HEK293 (cell line): ENCODE measurements around the gene CRYZL1.

Source experiments
- CTCF ChIA-PET: fragments of 350-600 bp; formaldehyde crosslinking; extraction: SDS; loops from one replicate; lab custom pipeline; 2021; ENCODE audit warnings: antibody characterized with exemption; lab: Yijun Ruan, JAX
- POLR2A ChIA-PET: fragments of 300-600 bp; formaldehyde crosslinking; extraction: SDS; loops from one replicate; lab custom pipeline; 2020; ENCODE audit warnings: antibody characterized with exemption, inconsistent platforms; lab: Yijun Ruan, JAX
- H3K27ac ChIP-seq: fragments of 200-500 bp; sonication (Bioruptor generic); 2 replicates; pipeline ENCODE4 v1.5.1; 2014; ENCODE audit warnings: low read depth, low read length, control low read depth, inconsistent platforms; ENCODE audit errors: extremely low read depth
- H3K36me3 ChIP-seq, 2 experiments: fragments of 200-500 bp in 1 of 2; sonication (Bioruptor generic) in 1 of 2; 1 replicate in 1 of 2; 2 replicates in 1 of 2; pipeline ENCODE4 v1.5.1; 2014 to 2017; ENCODE audit warnings: inconsistent platforms in 2 of 2, low read length in 2 of 2; ENCODE audit not compliant: control insufficient read depth in 2 of 2, insufficient read depth in 1 of 2
- H3K4me1 ChIP-seq: fragments of 200-500 bp; sonication (Bioruptor generic); 2 replicates; pipeline ENCODE4 v1.5.1; 2014; ENCODE audit warnings: mild to moderate bottlenecking, low read length, inconsistent platforms; ENCODE audit not compliant: control insufficient read depth, insufficient read depth
- H3K4me3 ChIP-seq: 2 replicates; pipeline ENCODE4 v1.5.1; 2011; ENCODE audit warnings: low read depth, mild to moderate bottlenecking, control low read depth, low read length, moderate library complexity
- H3K9me3 ChIP-seq: fragments of 200-500 bp; sonication (Bioruptor generic); 2 replicates; pipeline ENCODE4 v1.5.1; 2014; ENCODE audit warnings: low read depth, low read length, inconsistent platforms; ENCODE audit not compliant: control insufficient read depth, insufficient read depth
- MEIS1 ChIP-seq: sonication (generic); formaldehyde crosslinking; IDR thresholded peaks from 2 replicates; pipeline ENCODE4 v1.8.1; 2022; ENCODE audit warnings: missing genetic modification reagents, mild to moderate bottlenecking, borderline replicate concordance
- PRDM1 ChIP-seq: fragments of 450-650 bp; formaldehyde crosslinking; IDR thresholded peaks from 2 replicates; pipeline ENCODE4; 2016; ENCODE audit warnings: missing biosample characterization, missing genetic modification characterization
- SCRT2 ChIP-seq: fragments of 450-650 bp; formaldehyde crosslinking; IDR thresholded peaks from 2 replicates; pipeline ENCODE4 v1.5.1; 2016; ENCODE audit warnings: missing biosample characterization, missing genetic modification characterization
- SP2 ChIP-seq: fragments of 450-650 bp; formaldehyde crosslinking; IDR thresholded peaks from 2 replicates; pipeline ENCODE4 v1.5.1; 2016; ENCODE audit warnings: missing biosample characterization, missing genetic modification characterization
- ZBTB1 ChIP-seq: fragments of 450-650 bp; formaldehyde crosslinking; IDR thresholded peaks from 2 replicates; pipeline ENCODE4 v1.5.1; 2016; ENCODE audit warnings: missing biosample characterization, missing genetic modification characterization
- ZBTB7A ChIP-seq: fragments of 450-650 bp; formaldehyde crosslinking; IDR thresholded peaks from 2 replicates; pipeline ENCODE4 v1.5.1; 2016; ENCODE audit warnings: low read depth, missing biosample characterization, missing genetic modification characterization
- ZNF211 ChIP-seq: fragments of 450-650 bp; formaldehyde crosslinking; IDR thresholded peaks from 2 replicates; pipeline ENCODE4 v1.5.1; 2016; ENCODE audit warnings: low read depth, missing biosample characterization, missing genetic modification characterization
- ZNF223 ChIP-seq: fragments of 450-650 bp; formaldehyde crosslinking; IDR thresholded peaks from 2 replicates; pipeline ENCODE4 v1.5.1; 2016; ENCODE audit warnings: missing biosample characterization, missing genetic modification characterization
- ZNF23 ChIP-seq: fragments of 450-650 bp; formaldehyde crosslinking; IDR thresholded peaks from 2 replicates; pipeline ENCODE4 v1.5.1; 2016; ENCODE audit warnings: missing biosample characterization, missing genetic modification characterization, borderline replicate concordance
- ZNF292 ChIP-seq: fragments of 450-650 bp; formaldehyde crosslinking; IDR thresholded peaks from 2 replicates; pipeline ENCODE4 v1.5.1; 2016; ENCODE audit warnings: low read depth, missing biosample characterization, missing genetic modification characterization, borderline replicate concordance
- ZNF341 ChIP-seq: fragments of 450-650 bp; formaldehyde crosslinking; IDR thresholded peaks from 2 replicates; pipeline ENCODE4; 2016; ENCODE audit warnings: low read depth, missing biosample characterization, missing genetic modification characterization
- ZNF354C ChIP-seq: fragments of 450-650 bp; formaldehyde crosslinking; IDR thresholded peaks from 2 replicates; pipeline ENCODE4 v1.5.1; 2016; ENCODE audit warnings: missing biosample characterization, missing genetic modification characterization, low read depth, borderline replicate concordance
- ZNF416 ChIP-seq: fragments of 450-650 bp; formaldehyde crosslinking; IDR thresholded peaks from 2 replicates; pipeline ENCODE4 v1.5.1; 2016; ENCODE audit warnings: missing biosample characterization, missing genetic modification characterization
- ZNF48 ChIP-seq: fragments of 450-650 bp; formaldehyde crosslinking; IDR thresholded peaks from 2 replicates; pipeline ENCODE4 v1.5.1; 2016; ENCODE audit warnings: missing biosample characterization, missing genetic modification characterization
- ZNF610 ChIP-seq: fragments of 450-650 bp; formaldehyde crosslinking; IDR thresholded peaks from 2 replicates; pipeline ENCODE4 v1.5.1; 2016; ENCODE audit warnings: missing biosample characterization, missing genetic modification characterization, borderline replicate concordance
- ZNF623 ChIP-seq: fragments of 450-650 bp; formaldehyde crosslinking; IDR thresholded peaks from 2 replicates; pipeline ENCODE4 v1.5.1; 2016; ENCODE audit warnings: missing biosample characterization, missing genetic modification characterization
- ZNF707 ChIP-seq: fragments of 450-650 bp; formaldehyde crosslinking; IDR thresholded peaks from 2 replicates; pipeline ENCODE4 v1.5.1; 2016; ENCODE audit warnings: missing biosample characterization, missing genetic modification characterization
- ZNF785 ChIP-seq: fragments of 450-650 bp; formaldehyde crosslinking; IDR thresholded peaks from 2 replicates; pipeline ENCODE4 v1.5.1; 2016; ENCODE audit warnings: missing biosample characterization, missing genetic modification characterization
- ZSCAN16 ChIP-seq: fragments of 450-650 bp; formaldehyde crosslinking; IDR thresholded peaks from 2 replicates; pipeline ENCODE4 v1.5.1; 2016; ENCODE audit warnings: missing biosample characterization, missing genetic modification characterization
- ZXDB ChIP-seq: fragments of 450-650 bp; formaldehyde crosslinking; IDR thresholded peaks from 2 replicates; pipeline ENCODE4 v1.5.1; 2016; ENCODE audit warnings: missing biosample characterization, missing genetic modification characterization
- TF ChIP-seq, protein P1 (sequence below): fragments of 450-650 bp; formaldehyde crosslinking; IDR thresholded peaks from 2 replicates; pipeline ENCODE4 v1.5.1; 2016; ENCODE audit warnings: missing biosample characterization, missing genetic modification characterization
- TF ChIP-seq, protein P2 (sequence below): fragments of 450-650 bp; formaldehyde crosslinking; IDR thresholded peaks from 2 replicates; pipeline ENCODE4 v1.5.1; 2016; ENCODE audit warnings: missing biosample characterization, missing genetic modification characterization, borderline replicate concordance
- TF ChIP-seq, protein P3 (sequence below): fragments of 450-650 bp; formaldehyde crosslinking; IDR thresholded peaks from 2 replicates; pipeline ENCODE4 v1.5.1; 2016; ENCODE audit warnings: missing biosample characterization, missing genetic modification characterization
- TF ChIP-seq, protein P4 (sequence below): fragments of 450-650 bp; formaldehyde crosslinking; IDR thresholded peaks from 2 replicates; pipeline ENCODE4 v1.5.1; 2017; ENCODE audit warnings: missing biosample characterization, mild to moderate bottlenecking, missing genetic modification characterization, moderate library complexity

CRYZL1 gene

DNA sequence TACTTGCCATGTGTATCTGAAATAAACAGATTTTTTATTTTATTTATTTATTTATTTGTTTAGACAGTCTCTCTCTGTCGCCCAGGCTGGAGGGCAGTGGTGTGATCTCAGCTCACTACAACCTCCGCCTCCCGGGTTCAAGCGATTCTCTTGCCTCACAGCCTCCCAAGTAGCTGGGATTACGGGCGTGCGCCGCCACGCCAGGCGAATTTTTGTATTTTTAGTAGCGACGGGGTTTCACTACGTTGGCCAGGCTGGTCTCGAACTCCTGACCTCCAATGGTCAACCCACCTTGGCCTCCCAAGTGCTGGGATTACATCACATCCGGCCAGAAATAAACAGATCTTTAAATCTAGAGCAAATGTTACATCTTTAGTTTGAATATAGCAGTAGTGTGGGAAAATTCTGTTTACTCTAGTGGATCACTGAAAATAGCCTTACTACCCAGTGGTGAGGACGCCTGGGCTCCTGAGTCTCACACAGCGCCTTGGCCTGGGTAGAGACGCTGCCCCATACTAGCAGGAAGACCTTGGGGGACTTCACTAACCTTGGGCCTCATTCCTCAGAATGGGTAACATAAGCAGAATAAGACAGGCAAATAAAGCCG lies 100.3 kb downstream of the CRYZL1 start (continued):
- TF ChIP-seq, protein P1, sequence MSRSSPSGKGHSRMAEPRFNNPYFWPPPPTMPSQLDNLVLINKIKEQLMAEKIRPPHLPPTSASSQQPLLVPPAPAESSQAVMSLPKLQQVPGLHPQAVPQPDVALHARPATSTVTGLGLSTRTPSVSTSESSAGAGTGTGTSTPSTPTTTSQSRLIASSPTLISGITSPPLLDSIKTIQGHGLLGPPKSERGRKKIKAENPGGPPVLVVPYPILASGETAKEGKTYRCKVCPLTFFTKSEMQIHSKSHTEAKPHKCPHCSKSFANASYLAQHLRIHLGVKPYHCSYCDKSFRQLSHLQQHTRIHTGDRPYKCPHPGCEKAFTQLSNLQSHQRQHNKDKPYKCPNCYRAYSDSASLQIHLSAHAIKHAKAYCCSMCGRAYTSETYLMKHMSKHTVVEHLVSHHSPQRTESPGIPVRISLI (tag by site-specific recombination) = no peak
- TF ChIP-seq ZNF341 (no peak), ZNF223 (tag by site-specific recombination) (no peak), ZNF292 (tag by site-specific recombination) (no peak), ZNF211 (tag by site-specific recombination) (no peak), ZNF610 (tag by site-specific recombination) (no peak), SP2 (no peak), ZNF623 (tag by site-specific recombination) (0 out of 2 replicates have a peak, but pooled peaks have one; percentile 10), ZNF785 (no peak)
- TF ChIP-seq, protein P2, sequence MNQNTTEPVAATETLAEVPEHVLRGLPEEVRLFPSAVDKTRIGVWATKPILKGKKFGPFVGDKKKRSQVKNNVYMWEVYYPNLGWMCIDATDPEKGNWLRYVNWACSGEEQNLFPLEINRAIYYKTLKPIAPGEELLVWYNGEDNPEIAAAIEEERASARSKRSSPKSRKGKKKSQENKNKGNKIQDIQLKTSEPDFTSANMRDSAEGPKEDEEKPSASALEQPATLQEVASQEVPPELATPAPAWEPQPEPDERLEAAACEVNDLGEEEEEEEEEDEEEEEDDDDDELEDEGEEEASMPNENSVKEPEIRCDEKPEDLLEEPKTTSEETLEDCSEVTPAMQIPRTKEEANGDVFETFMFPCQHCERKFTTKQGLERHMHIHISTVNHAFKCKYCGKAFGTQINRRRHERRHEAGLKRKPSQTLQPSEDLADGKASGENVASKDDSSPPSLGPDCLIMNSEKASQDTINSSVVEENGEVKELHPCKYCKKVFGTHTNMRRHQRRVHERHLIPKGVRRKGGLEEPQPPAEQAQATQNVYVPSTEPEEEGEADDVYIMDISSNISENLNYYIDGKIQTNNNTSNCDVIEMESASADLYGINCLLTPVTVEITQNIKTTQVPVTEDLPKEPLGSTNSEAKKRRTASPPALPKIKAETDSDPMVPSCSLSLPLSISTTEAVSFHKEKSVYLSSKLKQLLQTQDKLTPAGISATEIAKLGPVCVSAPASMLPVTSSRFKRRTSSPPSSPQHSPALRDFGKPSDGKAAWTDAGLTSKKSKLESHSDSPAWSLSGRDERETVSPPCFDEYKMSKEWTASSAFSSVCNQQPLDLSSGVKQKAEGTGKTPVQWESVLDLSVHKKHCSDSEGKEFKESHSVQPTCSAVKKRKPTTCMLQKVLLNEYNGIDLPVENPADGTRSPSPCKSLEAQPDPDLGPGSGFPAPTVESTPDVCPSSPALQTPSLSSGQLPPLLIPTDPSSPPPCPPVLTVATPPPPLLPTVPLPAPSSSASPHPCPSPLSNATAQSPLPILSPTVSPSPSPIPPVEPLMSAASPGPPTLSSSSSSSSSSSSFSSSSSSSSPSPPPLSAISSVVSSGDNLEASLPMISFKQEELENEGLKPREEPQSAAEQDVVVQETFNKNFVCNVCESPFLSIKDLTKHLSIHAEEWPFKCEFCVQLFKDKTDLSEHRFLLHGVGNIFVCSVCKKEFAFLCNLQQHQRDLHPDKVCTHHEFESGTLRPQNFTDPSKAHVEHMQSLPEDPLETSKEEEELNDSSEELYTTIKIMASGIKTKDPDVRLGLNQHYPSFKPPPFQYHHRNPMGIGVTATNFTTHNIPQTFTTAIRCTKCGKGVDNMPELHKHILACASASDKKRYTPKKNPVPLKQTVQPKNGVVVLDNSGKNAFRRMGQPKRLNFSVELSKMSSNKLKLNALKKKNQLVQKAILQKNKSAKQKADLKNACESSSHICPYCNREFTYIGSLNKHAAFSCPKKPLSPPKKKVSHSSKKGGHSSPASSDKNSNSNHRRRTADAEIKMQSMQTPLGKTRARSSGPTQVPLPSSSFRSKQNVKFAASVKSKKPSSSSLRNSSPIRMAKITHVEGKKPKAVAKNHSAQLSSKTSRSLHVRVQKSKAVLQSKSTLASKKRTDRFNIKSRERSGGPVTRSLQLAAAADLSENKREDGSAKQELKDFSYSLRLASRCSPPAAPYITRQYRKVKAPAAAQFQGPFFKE (tag by site-specific recombination) = no peak
- TF ChIP-seq, protein P3, sequence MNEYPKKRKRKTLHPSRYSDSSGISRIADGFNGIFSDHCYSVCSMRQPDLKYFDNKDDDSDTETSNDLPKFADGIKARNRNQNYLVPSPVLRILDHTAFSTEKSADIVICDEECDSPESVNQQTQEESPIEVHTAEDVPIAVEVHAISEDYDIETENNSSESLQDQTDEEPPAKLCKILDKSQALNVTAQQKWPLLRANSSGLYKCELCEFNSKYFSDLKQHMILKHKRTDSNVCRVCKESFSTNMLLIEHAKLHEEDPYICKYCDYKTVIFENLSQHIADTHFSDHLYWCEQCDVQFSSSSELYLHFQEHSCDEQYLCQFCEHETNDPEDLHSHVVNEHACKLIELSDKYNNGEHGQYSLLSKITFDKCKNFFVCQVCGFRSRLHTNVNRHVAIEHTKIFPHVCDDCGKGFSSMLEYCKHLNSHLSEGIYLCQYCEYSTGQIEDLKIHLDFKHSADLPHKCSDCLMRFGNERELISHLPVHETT (tag by site-specific recombination) = peak; percentile 52
- TF ChIP-seq, all 188 proteins: peak for 17

DNA sequence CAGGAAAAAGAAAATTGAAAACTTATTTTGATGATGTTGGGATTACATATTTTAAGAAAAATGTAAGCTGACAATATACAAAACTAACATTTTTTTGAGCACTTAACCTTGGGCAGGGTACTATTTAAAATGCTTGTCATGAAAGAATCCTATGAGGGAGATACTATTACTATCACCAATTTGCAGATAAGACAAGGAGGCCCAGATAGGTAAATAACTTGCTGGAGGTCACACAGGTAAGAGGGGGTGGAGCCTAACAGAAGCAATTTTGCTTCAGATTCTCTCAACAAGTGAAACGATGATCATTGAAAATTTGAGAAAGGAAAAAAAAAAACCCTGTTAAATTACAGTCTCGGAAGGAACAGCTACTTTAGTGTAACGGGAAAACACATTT lies 100.8 kb downstream of the CRYZL1 start:
- Histone ChIP-seq H3K4me1 (peaks cover 11% of the 10 kb centered on the region), H3K36me3 (peaks cover 28 to 43% of the 10 kb centered on the region in 2 experiments), H3K4me3 (no peak overlapping the region; the same call in 1 of the 2 replicates), H3K9me3 (no peaks in the 10 kb centered on the region), H3K27ac (no peak overlapping the region)
- CTCF ChIA-PET = interaction anchor here (0.5 to 0.7 kb wide), 2 partner anchors 16 to 582 kb away, joined by 4 to 5 read pairs; no protein-coding TSS in a partner anchor
- POLR2A ChIA-PET = no interaction called here
- TF ChIP-seq ZNF341 (no peak), SCRT2 (tag by site-specific recombination) (peak; percentile 21; the same call in 1 of the 2 replicates), PRDM1 (tag by site-specific recombination) (peak; percentile 42; the same call in 1 of the 2 replicates), ZNF707 (tag by site-specific recombination) (0 out of 2 replicates have a peak, but pooled peaks have one; percentile 13)

DNA sequence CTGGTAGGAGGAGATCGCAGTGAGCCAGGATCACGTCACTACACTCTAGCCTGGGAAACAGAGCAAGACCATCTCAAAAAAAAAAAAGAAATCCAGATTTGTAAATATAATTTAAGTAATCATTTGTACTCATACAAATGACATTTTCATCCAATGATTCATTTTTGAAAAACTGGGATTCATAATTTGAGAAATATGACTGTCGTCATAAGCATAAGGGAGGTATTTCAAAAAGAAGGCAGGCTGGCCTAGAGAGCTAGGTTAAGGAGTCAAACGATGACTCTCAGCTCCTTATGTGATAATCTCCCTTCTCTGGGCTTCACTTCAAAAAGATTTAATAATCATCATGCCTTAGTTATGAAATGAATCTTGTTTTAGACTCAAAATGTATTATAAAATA lies 101.9 kb downstream of the CRYZL1 start:
- H3K4me3 ChIP-seq = no peak overlapping the region
- no peaks in the 10 kb centered on the region for H3K9me3 ChIP-seq
- ChIA-PET POLR2A (no interaction called here), CTCF (interaction anchor here (0.6 to 0.7 kb wide), 2 partner anchors 19 to 320 kb away, joined by 4 read pairs; no protein-coding TSS in a partner anchor)
- H3K4me1 ChIP-seq = peaks cover 5% of the 10 kb centered on the region; the same call in 1 of the 2 replicates
- H3K36me3 ChIP-seq = peaks cover 38 to 53% of the 10 kb centered on the region in 2 experiments
- H3K27ac ChIP-seq = no peak overlapping the region
- TF ChIP-seq ZBTB7A (tag by site-specific recombination) (no peak), ZBTB1 (tag by site-specific recombination) (no peak), ZNF416 (tag by site-specific recombination) (no peak), ZSCAN16 (tag by site-specific recombination) (no peak), MEIS1 (no peak), ZNF354C (tag by site-specific recombination) (no peak), ZNF48 (no peak), ZNF23 (tag by site-specific recombination) (no peak), ZXDB (tag by site-specific recombination) (no peak)
- TF ChIP-seq, protein P4, sequence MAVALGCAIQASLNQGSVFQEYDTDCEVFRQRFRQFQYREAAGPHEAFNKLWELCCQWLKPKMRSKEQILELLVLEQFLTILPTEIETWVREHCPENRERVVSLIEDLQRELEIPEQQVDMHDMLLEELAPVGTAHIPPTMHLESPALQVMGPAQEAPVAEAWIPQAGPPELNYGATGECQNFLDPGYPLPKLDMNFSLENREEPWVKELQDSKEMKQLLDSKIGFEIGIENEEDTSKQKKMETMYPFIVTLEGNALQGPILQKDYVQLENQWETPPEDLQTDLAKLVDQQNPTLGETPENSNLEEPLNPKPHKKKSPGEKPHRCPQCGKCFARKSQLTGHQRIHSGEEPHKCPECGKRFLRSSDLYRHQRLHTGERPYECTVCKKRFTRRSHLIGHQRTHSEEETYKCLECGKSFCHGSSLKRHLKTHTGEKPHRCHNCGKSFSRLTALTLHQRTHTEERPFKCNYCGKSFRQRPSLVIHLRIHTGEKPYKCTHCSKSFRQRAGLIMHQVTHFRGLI = no peak
